CD14-positive monocyte (primary cell): ENCODE results near the gene ETFB. TPM values are rescaled to one million over a fixed set of nuclear protein-coding genes. Genes with fewer than 3 reads are reported as not detected.
A peak's percentile ranks its signal among the peaks of the same experiment; 100 is the strongest.

ENCODE experiments used
- DNase-seq, 3 donors: peaks; one replicate each; pipeline ENCODE4 v3.0.0-alpha.2; 2011 to 2022
- H2AFZ ChIP-seq: 2 replicates; pipeline ENCODE4 v1.6.0; 2012; ENCODE audit warnings: mild to moderate bottlenecking, low read depth, low read length, inconsistent platforms; ENCODE audit not compliant: insufficient read depth, poor library complexity, severe bottlenecking
- H3K27ac ChIP-seq, 2 donors: 1 replicate in 1 of 2; 2 replicates in 1 of 2; pipeline ENCODE4 v1.5.1; 2012 to 2013; ENCODE audit warnings: low read length in 2 of 2, control low read depth in 1 of 2, inconsistent platforms in 1 of 2, low read depth in 1 of 2, mild to moderate bottlenecking in 1 of 2
- H3K27me3 ChIP-seq, 2 donors: one replicate each; pipeline versions ENCODE4 v1.6.0 to v1.6.1; 2011 to 2013; ENCODE audit warnings: low read length in 2 of 2; ENCODE audit not compliant: control insufficient read depth in 2 of 2, insufficient read depth in 2 of 2
- H3K36me3 ChIP-seq, 2 donors: replicated peaks in 1 of 2; 1 replicate in 1 of 2; 2 replicates in 1 of 2; pipeline versions ENCODE4 v1.5.1 to v1.6.1; 2012 to 2013; ENCODE audit warnings: low read length in 2 of 2, control low read depth in 1 of 2, inconsistent platforms in 1 of 2, mild to moderate bottlenecking in 1 of 2; ENCODE audit not compliant: insufficient read depth in 2 of 2, control insufficient read depth in 1 of 2
- H3K4me1 ChIP-seq, 2 donors: 1 replicate in 1 of 2; 2 replicates in 1 of 2; pipeline versions ENCODE4 v1.5.1 to v1.6.1; 2012 to 2013; ENCODE audit warnings: low read length in 2 of 2, control low read depth in 1 of 2, inconsistent platforms in 1 of 2, mild to moderate bottlenecking in 1 of 2, moderate library complexity in 1 of 2; ENCODE audit not compliant: insufficient read depth in 2 of 2, control insufficient read depth in 1 of 2
- H3K4me2 ChIP-seq: replicated peaks from 2 replicates; pipeline ENCODE3; 2012; ENCODE audit warnings: low read length, moderate library complexity, mild to moderate bottlenecking; ENCODE audit not compliant: poor library complexity, severe bottlenecking; ENCODE audit errors: extremely low read depth
- H3K4me3 ChIP-seq, 3 experiments: fragments of 200-600 bp in 1 of 3; sonication (generic) in 1 of 3; replicated peaks in 1 of 3; 1 replicate in 2 of 3; 2 replicates in 1 of 3; pipeline ENCODE4 v1.5.1; 2011 to 2013; ENCODE audit warnings: low read length in 3 of 3, mild to moderate bottlenecking in 3 of 3, control low read depth in 2 of 3, low read depth in 2 of 3, inconsistent platforms in 1 of 3, moderate library complexity in 1 of 3
- H3K79me2 ChIP-seq: 2 replicates; pipeline ENCODE4 v1.6.0; 2012; ENCODE audit warnings: mild to moderate bottlenecking, control low read depth, inconsistent platforms, low read length, moderate library complexity; ENCODE audit not compliant: insufficient read depth
- H3K9ac ChIP-seq: 2 replicates; pipeline ENCODE4 v1.6.0; 2017; ENCODE audit warnings: low read length, mild to moderate bottlenecking; ENCODE audit not compliant: insufficient read depth, poor library complexity, severe bottlenecking
- H3K9me3 ChIP-seq, 2 donors: replicated peaks in 1 of 2; 1 replicate in 1 of 2; 2 replicates in 1 of 2; pipeline versions ENCODE4 v1.5.1 to v1.6.1; 2012 to 2013; ENCODE audit warnings: low read length in 2 of 2, control low read depth in 1 of 2; ENCODE audit not compliant: control insufficient read depth in 1 of 2, insufficient read depth in 1 of 2
- H4K20me1 ChIP-seq: 2 replicates; pipeline ENCODE4 v1.6.0; 2012; ENCODE audit warnings: mild to moderate bottlenecking, low read length, control low read depth, moderate library complexity; ENCODE audit not compliant: insufficient read depth
- H3K27ac Mint-ChIP-seq, 7 donors: one replicate each; pipeline ENCODE4 v1.8.0; 2020; ENCODE audit warnings: mild to moderate bottlenecking in 7 of 7, mixed read lengths in 7 of 7, moderate library complexity in 6 of 7, inconsistent platforms in 2 of 7
- H3K27me3 Mint-ChIP-seq, 3 donors: one replicate each; pipeline ENCODE4 v1.8.0; 2021 to 2022; ENCODE audit warnings: low read depth in 3 of 3, mild to moderate bottlenecking in 3 of 3, mixed read lengths in 3 of 3, moderate library complexity in 3 of 3, inconsistent platforms in 1 of 3
- H3K36me3 Mint-ChIP-seq, 2 donors: one replicate each; pipeline ENCODE4 v1.8.0; 2020; ENCODE audit warnings: mixed read lengths in 2 of 2, inconsistent platforms in 1 of 2, mild to moderate bottlenecking in 1 of 2
- H3K4me1 Mint-ChIP-seq: one replicate; pipeline ENCODE4 v1.8.0; 2020; ENCODE audit warnings: mild to moderate bottlenecking, mixed read lengths
- H3K4me3 Mint-ChIP-seq, 2 donors: one replicate each; pipeline ENCODE4 v1.8.0; 2020; ENCODE audit warnings: mild to moderate bottlenecking in 2 of 2, mixed read lengths in 2 of 2, moderate library complexity in 1 of 2
- H3K9me3 Mint-ChIP-seq, 7 donors: one replicate each; pipeline ENCODE4 v1.8.0; 2020 to 2022; ENCODE audit warnings: mixed read lengths in 7 of 7, mild to moderate bottlenecking in 6 of 7, moderate library complexity in 6 of 7, inconsistent platforms in 2 of 7
- WGBS: methylation state at CpG from one replicate; pipeline ENCODE4 v1.1.5; 2013; ENCODE audit warnings: missing lambda C conversion rate; ENCODE audit not compliant: insufficient coverage; 5-methylcytosine and 5-hydroxymethylcytosine counted together
- intact Hi-C, 2 donors: fragments of 100-400 bp; cut with micrococcal nuclease; formaldehyde crosslinking; loops; one replicate each; pipeline versions ENCODE4 v1.15.0 to v1.15.1; 2023
- polyA plus RNA-seq, 3 donors: library from polyadenylated mRNA; depleted of rRNA in 1 of 3; unstranded in 2 of 3; stranded (reverse) in 1 of 3; fragments of 300-500 nt in 2 of 3; fragments of >200 nt in 1 of 3; fragmentation: Illumina TruSeq in 2 of 3; gene quantifications; 1 replicate in 2 of 3; 2 replicates in 1 of 3; pipeline ENCODE4 v1.2.3, GENCODE V29; 2012 to 2021
- TF ChIP-seq, protein P1 (sequence below): fragments of 200-600 bp; IDR thresholded peaks from one replicate; pipeline ENCODE4 v1.8.0; 2022; ENCODE audit warnings: antibody characterized with exemption, mild to moderate bottlenecking

Gene ETFB
- polyA plus RNA-seq, 3 donors: 51.0 to 72.1 (median 63.0) TPM

DNA sequence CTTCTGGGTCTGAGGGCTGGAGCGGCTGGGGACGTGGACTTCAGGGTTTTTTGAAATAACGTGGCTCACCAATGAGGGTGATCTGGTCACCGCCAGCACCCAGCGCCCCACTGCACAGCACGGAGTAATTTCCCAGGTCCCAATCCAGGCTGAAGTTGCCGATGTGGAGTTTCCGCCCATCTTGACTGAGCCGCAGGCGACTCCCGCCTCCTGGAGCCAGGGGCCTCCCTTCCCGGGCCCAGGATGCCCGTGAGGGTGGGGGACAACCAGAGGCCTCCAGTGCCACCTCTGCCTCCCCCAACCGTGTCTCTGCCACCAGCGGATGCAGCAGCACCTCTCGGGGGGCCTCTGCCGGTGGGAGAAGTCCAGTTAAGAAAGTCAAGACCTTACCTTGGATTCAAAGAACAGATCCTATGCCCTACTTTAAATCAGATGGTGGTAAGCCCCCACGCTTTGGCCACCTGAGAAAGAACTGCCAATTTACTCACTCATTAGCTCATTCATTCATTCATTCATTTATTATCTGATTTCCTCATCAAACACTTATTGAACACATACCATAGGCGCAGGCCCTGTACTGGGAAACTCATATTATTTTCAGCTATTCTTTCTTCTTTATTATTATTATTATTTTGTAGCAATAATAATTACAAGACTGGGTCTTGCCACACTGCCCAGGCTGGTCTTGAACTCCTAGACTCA, 28.2 kb downstream of the ETFB start:
- Histone ChIP-seq H3K27ac (no peak overlapping the region), H3K4me2 (peak overlapping the region; percentile 85), H4K20me1 (no peaks in the 10 kb centered on the region), H3K79me2 (no peaks in the 10 kb centered on the region), H3K4me1 (peaks cover 19 to 23% of the 10 kb centered on the region in 2 donors), H3K36me3 (no peaks in the 10 kb centered on the region), H2AFZ (no peak overlapping the region), H3K9ac (no peak overlapping the region), H3K9me3 (no peaks in the 10 kb centered on the region), H3K4me3 (peak overlapping the region in 1 of 3 experiments; percentile 86), H3K27me3 (peaks cover 0 to 12% of the 10 kb centered on the region in 2 donors)
- H3K27ac Mint-ChIP-seq: peak overlapping the region in 1 of 7 donors; percentile 11
- H3K4me1 Mint-ChIP-seq: peaks cover 18% of the 10 kb centered on the region
- WGBS: 95% methylated on average over 17 of the region's 19 CpGs
- no peak for DNase-seq
- peaks cover 0 to 2% of the 10 kb centered on the region in 2 donors for H3K36me3 Mint-ChIP-seq
- H3K27me3 Mint-ChIP-seq: peaks cover 22 to 25% (median 23%) of the 10 kb centered on the region in 3 donors
- TF ChIP-seq, protein P1, sequence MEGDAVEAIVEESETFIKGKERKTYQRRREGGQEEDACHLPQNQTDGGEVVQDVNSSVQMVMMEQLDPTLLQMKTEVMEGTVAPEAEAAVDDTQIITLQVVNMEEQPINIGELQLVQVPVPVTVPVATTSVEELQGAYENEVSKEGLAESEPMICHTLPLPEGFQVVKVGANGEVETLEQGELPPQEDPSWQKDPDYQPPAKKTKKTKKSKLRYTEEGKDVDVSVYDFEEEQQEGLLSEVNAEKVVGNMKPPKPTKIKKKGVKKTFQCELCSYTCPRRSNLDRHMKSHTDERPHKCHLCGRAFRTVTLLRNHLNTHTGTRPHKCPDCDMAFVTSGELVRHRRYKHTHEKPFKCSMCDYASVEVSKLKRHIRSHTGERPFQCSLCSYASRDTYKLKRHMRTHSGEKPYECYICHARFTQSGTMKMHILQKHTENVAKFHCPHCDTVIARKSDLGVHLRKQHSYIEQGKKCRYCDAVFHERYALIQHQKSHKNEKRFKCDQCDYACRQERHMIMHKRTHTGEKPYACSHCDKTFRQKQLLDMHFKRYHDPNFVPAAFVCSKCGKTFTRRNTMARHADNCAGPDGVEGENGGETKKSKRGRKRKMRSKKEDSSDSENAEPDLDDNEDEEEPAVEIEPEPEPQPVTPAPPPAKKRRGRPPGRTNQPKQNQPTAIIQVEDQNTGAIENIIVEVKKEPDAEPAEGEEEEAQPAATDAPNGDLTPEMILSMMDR: no peak
- peak overlapping the region; percentile 89 to 97 for H3K4me3 Mint-ChIP-seq
- intact Hi-C loops: loop anchor here (2.0 to 5.0 kb wide), 3 partner anchors 99 to 319 kb away; no protein-coding TSS in a partner anchor
- peaks cover 0 to 4% (median 2%) of the 10 kb centered on the region in 7 donors for H3K9me3 Mint-ChIP-seq

DNA sequence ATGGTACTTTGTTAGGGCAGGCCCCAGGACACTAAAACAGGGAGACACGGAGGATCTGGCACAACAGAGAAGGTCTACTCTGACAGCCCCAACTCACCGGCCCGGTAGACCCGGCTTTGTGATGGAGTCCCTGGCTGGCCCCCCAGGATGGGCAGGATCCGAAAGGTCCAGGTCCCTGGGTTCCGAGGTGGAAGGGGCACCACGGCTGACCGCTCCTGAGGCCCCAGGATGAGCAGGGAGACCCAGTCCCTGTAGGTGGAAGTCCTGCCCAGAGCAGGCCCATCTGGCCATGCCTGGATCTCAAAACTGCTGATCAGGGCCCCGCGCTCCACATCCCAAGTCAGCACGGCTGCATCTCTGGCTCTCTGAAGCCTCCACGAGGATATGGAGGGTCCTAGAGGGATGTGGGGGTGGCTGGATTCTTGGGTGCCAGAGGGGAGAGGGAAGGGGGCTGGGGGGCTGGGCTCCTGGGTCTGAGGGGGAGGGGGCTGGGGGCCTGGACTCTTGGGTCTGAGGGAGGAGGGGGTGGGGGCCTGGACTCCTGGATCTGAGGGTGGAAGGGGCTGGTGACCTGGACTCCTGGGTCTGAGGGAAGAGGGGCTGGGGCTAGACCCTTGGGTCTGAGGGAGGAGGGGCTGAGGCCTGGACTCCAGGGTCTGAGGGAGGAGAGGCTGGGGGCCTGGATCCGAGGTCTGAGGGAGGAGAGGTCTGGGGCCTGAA, 28.9 kb downstream of the ETFB start:
- Histone ChIP-seq H4K20me1 (no peaks in the 10 kb centered on the region), H3K4me3 (no peak overlapping the region), H2AFZ (no peak overlapping the region), H3K9ac (no peak overlapping the region), H3K79me2 (no peaks in the 10 kb centered on the region), H3K4me1 (peaks cover 19 to 23% of the 10 kb centered on the region in 2 donors), H3K4me2 (no peak overlapping the region), H3K27ac (no peak overlapping the region), H3K27me3 (peaks cover 0 to 9% of the 10 kb centered on the region in 2 donors), H3K9me3 (no peaks in the 10 kb centered on the region), H3K36me3 (no peaks in the 10 kb centered on the region)
- peaks cover 18% of the 10 kb centered on the region for H3K4me1 Mint-ChIP-seq
- intact Hi-C loops: loop anchor here (5.0 kb wide), 2 partner anchors 100 to 320 kb away; no protein-coding TSS in a partner anchor
- H3K9me3 Mint-ChIP-seq: peaks cover 0 to 4% (median 2%) of the 10 kb centered on the region in 7 donors
- H3K36me3 Mint-ChIP-seq: peaks cover 0 to 2% of the 10 kb centered on the region in 2 donors
- WGBS: 97% methylated on average over 12 of the region's 13 CpGs
- TF ChIP-seq, protein P1: no peak
- no peak for DNase-seq
- peaks cover 20% of the 10 kb centered on the region in 3 donors for H3K27me3 Mint-ChIP-seq
- no peak overlapping the region for H3K4me3 Mint-ChIP-seq
- no peak overlapping the region for H3K27ac Mint-ChIP-seq
